Adrenal gland (tissue), 12 donors: ENCODE measurements around the gene ABHD12B. TPM values are rescaled to one million over a fixed set of nuclear protein-coding genes. Genes with fewer than 3 reads are reported as not detected.

Experiments used
- DNase-seq, 7 donors: peaks; one replicate each; pipeline ENCODE4 v3.0.0-alpha.2; 2019 to 2020
- H3K27ac ChIP-seq, 5 donors: fragments of 200-600 bp; sonication (generic) in 4 of 5; 1 replicate in 3 of 5; 2 replicates in 2 of 5; pipeline versions ENCODE4 v1.5.1 to v1.8.0; 2016 to 2020; ENCODE audit warnings: mild to moderate bottlenecking in 1 of 5
- H3K27me3 ChIP-seq: fragments of 200-600 bp; 2 replicates; pipeline ENCODE4 v1.8.0; 2021
- H3K36me3 ChIP-seq, 2 donors: fragments of 200-600 bp; replicated peaks in 1 of 2; 1 replicate in 1 of 2; 2 replicates in 1 of 2; pipeline versions ENCODE4 v1.5.1 to v1.8.0; 2018 to 2022
- H3K4me1 ChIP-seq, 2 donors: fragments of 200-600 bp; replicated peaks in 1 of 2; 1 replicate in 1 of 2; 2 replicates in 1 of 2; pipeline versions ENCODE4 v1.5.1 to v1.8.0; 2018 to 2021
- H3K4me3 ChIP-seq, 4 donors: fragments of 200-600 bp; sonication (generic) in 3 of 4; one replicate each; pipeline ENCODE4 v1.5.1; 2016 to 2018
- H3K9me3 ChIP-seq, 3 donors: fragments of 200-600 bp; sonication (generic) in 1 of 3; replicated peaks in 1 of 3; 1 replicate in 2 of 3; 2 replicates in 1 of 3; pipeline versions ENCODE4 v1.5.1 to v1.8.0; 2016 to 2021
- POLR2A ChIP-seq, 2 donors: fragments of 450-650 bp; IDR thresholded peaks; one replicate each; pipeline ENCODE4 v1.6.1; 2017; ENCODE audit warnings: antibody characterized with exemption in 2 of 2, mild to moderate bottlenecking in 2 of 2, moderate library complexity in 1 of 2
- WGBS, 4 donors: extraction: QIAGEN DNeasy Blood & Tissue Kit in 2 of 4; methylation state at CpG; one replicate each; pipeline versions ENCODE4 v1.1.5 to v1.1.7; 2013 to 2017; 5-methylcytosine and 5-hydroxymethylcytosine counted together
- intact Hi-C, 2 donors: fragments of 100-400 bp; cut with DNase I; formaldehyde crosslinking; loops; one replicate each; pipeline versions ENCODE4 v1.14.1 to v1.15.0; 2022 to 2023
- polyA plus RNA-seq, 3 donors: library from polyadenylated mRNA; stranded (reverse); fragments of 200-250 nt in 2 of 3; fragments of 350-450 nt in 1 of 3; fragmentation: Illumina TruSeq in 1 of 3; extraction: RNeasy Lipid Tissue Mini Kit (QIAGEN cat#74804) in 1 of 3; gene quantifications; one replicate each; pipeline ENCODE4 v1.2.3, GENCODE V29; 2013 to 2014
- total RNA-seq, 9 donors: library from RNA; depleted of rRNA in 4 of 9; stranded (reverse); fragments of >200 nt in 4 of 9; fragments of 120-200 nt in 1 of 9; fragmentation: NEBNext Ultra II Directional in 1 of 9; extraction: Animal tissue kit (Norgen Biotek cat#: 25700) in 1 of 9; gene quantifications; one replicate each; pipeline versions ENCODE4 v1.1.0 to v1.2.4, GENCODE V29; 2013 to 2023
- TF ChIP-seq, protein P1 (sequence below), 6 experiments: fragments of 450-650 bp in 4 of 6; fragments of 200-600 bp in 2 of 6; sonication (generic) in 1 of 6; IDR thresholded peaks; 1 replicate in 5 of 6; 2 replicates in 1 of 6; pipeline versions ENCODE4 v1.5.1 to v1.8.0; 2016 to 2021; ENCODE audit warnings: antibody characterized with exemption in 6 of 6, mild to moderate bottlenecking in 2 of 6, moderate library complexity in 1 of 6
- donor health status: healthy with polysubstance abuse.
- donor health status: Bipolar disorder and iron deficiency.
- donor health status: DM: yes; HTN: yes; CAD: no.
- donor health status: DM: no; HTN: no; CAD: no.
- donor health status: DM: no; HTN: no; CAD: no.
- donor health status: DM: yes; HTN: yes; CAD: no.

ABHD12B gene
- total and polyA plus RNA-seq, 12 donors = 0.10 to 0.46 (median 0.37) TPM; not detected in 6

- no peak for DNase-seq
- Histone ChIP-seq H3K27me3 (no peaks in the 10 kb centered on the region), H3K4me1 (no peaks in the 10 kb centered on the region), H3K4me3 (no peak overlapping the region), H3K27ac (no peak overlapping the region), H3K36me3 (no peaks in the 10 kb centered on the region), H3K9me3 (no peaks in the 10 kb centered on the region)
- no peak for TF ChIP-seq POLR2A (IDR thresholded peaks at IDR 0.05)
- TF ChIP-seq, protein P1, sequence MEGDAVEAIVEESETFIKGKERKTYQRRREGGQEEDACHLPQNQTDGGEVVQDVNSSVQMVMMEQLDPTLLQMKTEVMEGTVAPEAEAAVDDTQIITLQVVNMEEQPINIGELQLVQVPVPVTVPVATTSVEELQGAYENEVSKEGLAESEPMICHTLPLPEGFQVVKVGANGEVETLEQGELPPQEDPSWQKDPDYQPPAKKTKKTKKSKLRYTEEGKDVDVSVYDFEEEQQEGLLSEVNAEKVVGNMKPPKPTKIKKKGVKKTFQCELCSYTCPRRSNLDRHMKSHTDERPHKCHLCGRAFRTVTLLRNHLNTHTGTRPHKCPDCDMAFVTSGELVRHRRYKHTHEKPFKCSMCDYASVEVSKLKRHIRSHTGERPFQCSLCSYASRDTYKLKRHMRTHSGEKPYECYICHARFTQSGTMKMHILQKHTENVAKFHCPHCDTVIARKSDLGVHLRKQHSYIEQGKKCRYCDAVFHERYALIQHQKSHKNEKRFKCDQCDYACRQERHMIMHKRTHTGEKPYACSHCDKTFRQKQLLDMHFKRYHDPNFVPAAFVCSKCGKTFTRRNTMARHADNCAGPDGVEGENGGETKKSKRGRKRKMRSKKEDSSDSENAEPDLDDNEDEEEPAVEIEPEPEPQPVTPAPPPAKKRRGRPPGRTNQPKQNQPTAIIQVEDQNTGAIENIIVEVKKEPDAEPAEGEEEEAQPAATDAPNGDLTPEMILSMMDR (IDR thresholded peaks at IDR 0.05) = no peak
- 87 to 92% (median 92%) methylated on average over 5 of the region's 5 CpGs for WGBS, 4 donors
- intact Hi-C loops = no loop called here
Measured at GRCh38 chr14:50839691-50840090, 32.2 kb upstream of the ABHD12B start.

GRCh38 chr14:50844391-50844790 is 27.5 kb upstream of the ABHD12B start:
- Histone ChIP-seq H3K27me3 (no peaks in the 10 kb centered on the region), H3K36me3 (no peaks in the 10 kb centered on the region), H3K4me3 (no peak overlapping the region), H3K27ac (no peak overlapping the region), H3K9me3 (no peaks in the 10 kb centered on the region), H3K4me1 (no peaks in the 10 kb centered on the region)
- WGBS, 4 donors = 94 to 98% (median 96%) methylated on average over 2 of the region's 2 CpGs
- no peak for DNase-seq
- no peak for TF ChIP-seq POLR2A (IDR thresholded peaks at IDR 0.05)
- TF ChIP-seq, protein P1 (IDR thresholded peaks at IDR 0.05) = no peak
- intact Hi-C loops = no loop called here

- H3K36me3 ChIP-seq = no peaks in the 10 kb centered on the region
- no peak overlapping the region for H3K4me3 ChIP-seq
- no peak for DNase-seq
- no peak for TF ChIP-seq POLR2A (IDR thresholded peaks at IDR 0.05)
- TF ChIP-seq, protein P1 (IDR thresholded peaks at IDR 0.05) = no peak
- intact Hi-C loops = no loop called here
- H3K4me1 ChIP-seq = no peaks in the 10 kb centered on the region
- H3K9me3 ChIP-seq = no peaks in the 10 kb centered on the region
- 87 to 92% (median 88%) methylated on average over 3 of the region's 3 CpGs for WGBS, 4 donors
- no peak overlapping the region for H3K27ac ChIP-seq
- H3K27me3 ChIP-seq = no peaks in the 10 kb centered on the region
Measured at GRCh38 chr14:50845166-50845565, 26.7 kb upstream of the ABHD12B start.

DNA sequence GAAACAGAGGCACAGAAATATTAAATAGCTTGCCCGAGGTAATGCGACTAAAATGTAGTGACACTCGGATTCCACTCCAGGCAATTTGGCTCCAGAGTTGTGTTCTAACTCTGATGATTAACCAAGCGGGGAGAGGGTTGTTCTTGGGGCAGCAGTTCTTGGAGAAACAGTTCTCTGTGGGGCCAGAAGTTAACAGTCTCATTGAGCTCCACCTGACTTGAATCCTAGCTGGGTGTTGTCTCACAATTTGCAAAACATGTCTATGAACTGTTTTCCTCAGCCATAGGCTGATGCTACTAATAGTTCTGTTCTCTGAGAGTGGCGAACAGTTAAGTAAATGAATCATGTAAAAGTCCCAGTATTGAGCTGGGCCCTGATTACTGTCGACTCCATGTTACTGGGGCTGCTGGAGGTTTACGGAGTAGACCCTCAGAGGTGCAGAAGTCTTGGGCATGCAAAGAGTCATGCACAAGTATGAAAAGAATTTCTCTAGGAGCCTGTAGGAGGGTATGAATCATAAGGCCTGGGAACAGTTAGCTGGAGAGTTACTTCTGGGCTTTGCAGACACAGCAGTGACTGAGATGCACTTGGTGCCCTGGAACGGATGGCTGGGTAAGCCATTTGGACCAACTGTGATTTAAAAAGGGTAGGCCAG is 25.5 kb upstream of the ABHD12B start:
- no peak for TF ChIP-seq POLR2A (IDR thresholded peaks at IDR 0.05)
- TF ChIP-seq, protein P1 (IDR thresholded peaks at IDR 0.05) = no peak
- intact Hi-C loops = no loop called here
- Histone ChIP-seq H3K4me3 (no peak overlapping the region), H3K27ac (no peak overlapping the region), H3K36me3 (no peaks in the 10 kb centered on the region), H3K9me3 (no peaks in the 10 kb centered on the region), H3K4me1 (no peaks in the 10 kb centered on the region), H3K27me3 (no peaks in the 10 kb centered on the region)
- WGBS, 4 donors = 86 to 94% (median 92%) methylated on average over 8 of the region's 8 CpGs
- no peak for DNase-seq
